C4-2B (cell line): ENCODE results near the gene CDT1.
A peak's percentile ranks its signal among the peaks of the same experiment; 100 is the strongest.

Experiments
- H3K27ac ChIP-seq: fragments of 450-650 bp; 2 replicates; pipeline ENCODE4 v1.5.1; 2017
- ZFX ChIP-seq: fragments of 450-650 bp; IDR thresholded peaks from 2 replicates; pipeline ENCODE4 v1.6.1; 2017
- TF ChIP-seq, protein P1 (sequence below): fragments of 450-650 bp; conservative IDR thresholded peaks from 2 replicates; pipeline ENCODE4 v1.5.1; 2017; ENCODE audit warnings: mild to moderate bottlenecking

CDT1 gene

DNA sequence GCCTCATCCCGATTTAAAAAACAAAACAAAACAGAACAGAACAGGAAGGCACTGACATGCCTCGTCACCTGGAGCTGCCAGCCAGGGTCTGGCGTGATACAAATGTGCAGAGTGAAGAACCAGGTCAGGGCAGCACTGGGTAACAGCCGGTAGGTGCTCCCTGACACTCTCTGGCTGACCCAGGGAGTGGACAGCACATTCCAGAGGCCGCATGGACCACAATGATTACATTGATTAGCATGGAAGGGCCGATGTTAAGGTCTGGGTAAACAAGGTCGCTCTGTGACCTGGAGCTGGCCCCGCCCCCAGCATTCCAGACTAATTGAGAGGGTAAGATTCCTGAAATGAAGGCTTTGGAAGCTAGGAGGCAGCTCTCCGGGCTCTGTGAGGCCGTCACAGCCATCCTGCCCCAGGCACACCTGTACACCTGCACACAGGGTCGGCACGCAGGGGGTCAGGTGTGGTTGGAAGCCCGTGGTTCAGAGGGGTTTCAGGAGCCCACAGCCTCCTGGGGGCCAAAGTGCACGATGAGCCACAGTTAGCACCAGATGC is 40.0 kb upstream of the CDT1 start:
- TF ChIP-seq, protein P1, sequence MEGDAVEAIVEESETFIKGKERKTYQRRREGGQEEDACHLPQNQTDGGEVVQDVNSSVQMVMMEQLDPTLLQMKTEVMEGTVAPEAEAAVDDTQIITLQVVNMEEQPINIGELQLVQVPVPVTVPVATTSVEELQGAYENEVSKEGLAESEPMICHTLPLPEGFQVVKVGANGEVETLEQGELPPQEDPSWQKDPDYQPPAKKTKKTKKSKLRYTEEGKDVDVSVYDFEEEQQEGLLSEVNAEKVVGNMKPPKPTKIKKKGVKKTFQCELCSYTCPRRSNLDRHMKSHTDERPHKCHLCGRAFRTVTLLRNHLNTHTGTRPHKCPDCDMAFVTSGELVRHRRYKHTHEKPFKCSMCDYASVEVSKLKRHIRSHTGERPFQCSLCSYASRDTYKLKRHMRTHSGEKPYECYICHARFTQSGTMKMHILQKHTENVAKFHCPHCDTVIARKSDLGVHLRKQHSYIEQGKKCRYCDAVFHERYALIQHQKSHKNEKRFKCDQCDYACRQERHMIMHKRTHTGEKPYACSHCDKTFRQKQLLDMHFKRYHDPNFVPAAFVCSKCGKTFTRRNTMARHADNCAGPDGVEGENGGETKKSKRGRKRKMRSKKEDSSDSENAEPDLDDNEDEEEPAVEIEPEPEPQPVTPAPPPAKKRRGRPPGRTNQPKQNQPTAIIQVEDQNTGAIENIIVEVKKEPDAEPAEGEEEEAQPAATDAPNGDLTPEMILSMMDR: no peak; the same call in 1 of the 2 replicates
- no peak for TF ChIP-seq ZFX
- peak overlapping the region; percentile 98 for H3K27ac ChIP-seq

GRCh38 chr16:88764080-88764479 is 39.5 kb upstream of the CDT1 start:
- H3K27ac ChIP-seq: peak overlapping the region; percentile 98
- TF ChIP-seq, protein P1: no peak
- TF ChIP-seq ZFX: no peak

- TF ChIP-seq, protein P1: no peak
- no peak for TF ChIP-seq ZFX
- H3K27ac ChIP-seq: peak overlapping the region; percentile 98
Measured at GRCh38 chr16:88764913-88765349, 38.7 kb upstream of the CDT1 start.

DNA sequence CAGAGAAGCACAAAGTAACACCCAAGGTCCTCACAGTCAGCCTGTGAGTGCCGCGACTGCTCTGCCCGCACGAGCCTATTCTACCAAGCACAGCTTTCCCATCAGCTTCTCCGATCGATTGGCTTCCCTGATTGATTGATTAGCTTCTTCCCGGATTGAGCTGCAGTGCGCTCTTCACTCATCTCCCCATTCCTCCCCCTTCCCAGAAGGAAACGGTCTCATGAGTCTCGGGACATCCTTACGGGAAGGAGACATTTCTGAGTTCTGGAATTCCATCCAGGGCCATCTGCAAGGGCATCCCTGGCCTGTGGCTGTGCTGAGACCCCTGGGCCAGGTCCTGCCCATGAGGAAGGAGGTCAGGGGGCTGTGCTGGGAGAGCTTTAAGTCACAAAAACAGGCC is 36.6 kb upstream of the CDT1 start:
- TF ChIP-seq, protein P1: no peak
- no peak for TF ChIP-seq ZFX
- H3K27ac ChIP-seq: peak overlapping the region; percentile 98

DNA sequence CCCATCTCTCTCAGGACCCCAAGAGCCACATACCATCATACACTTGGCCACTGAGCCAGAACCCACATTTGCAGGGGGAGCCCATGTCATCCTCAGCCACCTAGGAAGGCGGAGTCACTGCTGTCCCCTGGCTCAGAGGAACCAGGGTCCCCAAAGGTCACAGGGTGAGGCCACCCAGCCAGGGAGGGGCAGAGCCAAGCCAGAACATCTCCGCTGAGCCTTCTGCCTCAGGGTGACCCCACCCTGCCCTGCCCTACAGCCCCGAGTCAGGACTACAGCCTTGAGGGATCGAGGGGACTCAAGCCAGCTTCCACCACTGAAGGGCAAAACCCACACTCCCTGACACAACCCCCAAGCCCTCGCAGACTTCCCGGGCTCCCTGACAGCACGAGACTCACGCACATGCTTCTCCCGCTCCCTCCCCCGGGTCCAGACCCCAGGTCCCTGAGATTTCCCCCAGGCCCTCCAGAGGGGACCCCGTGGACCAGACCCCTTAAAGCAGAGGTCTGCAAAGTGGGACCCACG is 36.0 kb upstream of the CDT1 start:
- no peak for TF ChIP-seq ZFX
- TF ChIP-seq, protein P1: no peak
- peak overlapping the region; percentile 98 for H3K27ac ChIP-seq

DNA sequence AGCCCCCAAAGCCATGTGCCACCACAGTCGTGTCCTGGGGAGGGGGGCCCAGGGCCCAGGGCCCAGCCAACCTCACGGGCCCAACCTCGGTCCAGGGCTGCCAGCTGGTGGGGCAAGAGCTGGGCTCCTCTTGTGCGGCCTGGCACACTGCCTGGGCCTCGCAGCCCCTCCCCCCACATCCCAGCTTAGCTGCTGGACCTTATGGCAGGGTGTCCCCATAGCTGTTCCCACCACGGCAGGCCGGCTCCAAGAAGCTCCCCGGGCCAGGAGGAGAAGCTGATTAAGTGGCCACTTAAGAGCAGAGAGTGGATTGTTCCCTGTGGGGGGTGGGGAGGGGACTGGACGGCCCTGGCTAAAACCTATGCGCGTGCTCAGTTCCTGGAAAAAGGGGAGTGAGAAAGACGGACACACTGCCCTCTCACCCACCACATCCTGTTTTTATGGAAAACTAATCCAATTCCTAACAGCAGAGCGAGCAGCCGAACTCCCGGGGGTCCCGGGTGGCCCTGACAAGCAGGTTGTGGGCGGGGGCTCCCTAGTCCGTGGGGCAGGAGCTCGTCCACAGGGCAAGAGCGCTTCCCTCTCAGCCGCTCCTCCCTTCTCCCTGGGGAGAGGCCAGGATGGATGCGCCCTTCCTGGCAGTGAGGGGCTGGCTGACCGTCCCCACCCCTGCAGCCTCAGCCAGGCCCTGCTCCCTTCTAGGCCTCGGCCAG is 35.4 kb upstream of the CDT1 start:
- H3K27ac ChIP-seq: peak overlapping the region; percentile 98
- TF ChIP-seq, protein P1: no peak
- TF ChIP-seq ZFX: no peak

- H3K27ac ChIP-seq: peak overlapping the region; percentile 98
- no peak for TF ChIP-seq ZFX
- TF ChIP-seq, protein P1: no peak
Measured at GRCh38 chr16:88769617-88770460, 33.8 kb upstream of the CDT1 start.
